NCI-H2196 (cell line): Measurements from ENCODE around the gene CCSAP.
"Not testable (repeated sequence)": the region's sequence is repeated elsewhere in the genome, so short reads cannot be mapped to it uniquely, and the experiment has no call there.

Source experiments
- DNase-seq: peaks from one replicate; lab custom pipeline; 2025; ENCODE audit not compliant: unreplicated experiment; lab: John Stamatoyannopoulos, UW

CCSAP gene

DNA sequence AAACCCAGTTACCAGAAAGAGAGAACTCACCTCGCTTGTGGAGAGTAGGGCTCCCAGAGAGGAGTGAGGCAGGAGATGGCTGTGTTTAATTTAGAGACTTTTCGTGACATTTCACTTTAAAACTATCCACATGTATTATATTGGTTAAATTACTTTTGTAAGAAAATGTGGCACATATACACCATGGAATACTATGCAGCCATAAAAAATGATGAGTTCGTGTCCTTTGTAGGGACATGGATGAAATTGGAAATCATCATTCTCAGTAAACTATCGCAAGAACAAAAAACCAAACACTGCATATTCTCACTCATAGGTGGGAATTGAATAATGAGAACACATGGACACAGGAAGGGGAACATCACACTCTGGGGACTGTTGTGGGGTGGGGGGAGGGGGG is 51.2 kb downstream of the CCSAP start:
- DNase-seq = not testable (repeated sequence)

DNA sequence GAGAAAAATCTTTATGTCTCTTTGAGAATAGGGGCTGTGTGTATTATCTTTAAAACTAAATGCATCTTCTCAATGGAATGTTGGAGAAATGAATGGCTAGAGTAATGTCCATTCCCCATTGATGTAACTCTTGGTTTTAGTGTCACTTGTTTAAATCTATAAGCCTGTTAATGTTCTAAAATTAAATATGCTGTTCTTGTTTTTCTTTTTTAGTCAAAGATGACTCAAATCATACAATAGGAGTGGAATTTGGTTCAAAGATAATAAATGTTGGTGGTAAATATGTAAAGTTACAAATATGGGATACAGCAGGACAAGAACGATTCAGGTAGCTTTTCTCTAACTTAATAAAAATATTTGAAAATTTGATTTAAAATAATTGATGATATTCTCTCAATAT is 54.3 kb downstream of the CCSAP start:
- DNase-seq = no peak

- DNase-seq = no peak
Observed at GRCh38 chr1:229287267-229287666, 55.6 kb downstream of the CCSAP start.

GRCh38 chr1:229286099-229286766 is 56.6 kb downstream of the CCSAP start:
- no peak for DNase-seq

GRCh38 chr1:229285440-229285839 is 57.4 kb downstream of the CCSAP start:
- DNase-seq = no peak

GRCh38 chr1:229284887-229285286 is 58.0 kb downstream of the CCSAP start:
- DNase-seq = no peak

- no peak for DNase-seq
Observed at GRCh38 chr1:229283183-229283611, 59.6 kb downstream of the CCSAP start.

- no peak for DNase-seq
Observed at GRCh38 chr1:229282295-229282823, 60.5 kb downstream of the CCSAP start.

- DNase-seq = no peak
Observed at GRCh38 chr1:229281339-229281926, 61.4 kb downstream of the CCSAP start.

GRCh38 chr1:229280921-229281320 is 61.9 kb downstream of the CCSAP start:
- DNase-seq = no peak

DNA sequence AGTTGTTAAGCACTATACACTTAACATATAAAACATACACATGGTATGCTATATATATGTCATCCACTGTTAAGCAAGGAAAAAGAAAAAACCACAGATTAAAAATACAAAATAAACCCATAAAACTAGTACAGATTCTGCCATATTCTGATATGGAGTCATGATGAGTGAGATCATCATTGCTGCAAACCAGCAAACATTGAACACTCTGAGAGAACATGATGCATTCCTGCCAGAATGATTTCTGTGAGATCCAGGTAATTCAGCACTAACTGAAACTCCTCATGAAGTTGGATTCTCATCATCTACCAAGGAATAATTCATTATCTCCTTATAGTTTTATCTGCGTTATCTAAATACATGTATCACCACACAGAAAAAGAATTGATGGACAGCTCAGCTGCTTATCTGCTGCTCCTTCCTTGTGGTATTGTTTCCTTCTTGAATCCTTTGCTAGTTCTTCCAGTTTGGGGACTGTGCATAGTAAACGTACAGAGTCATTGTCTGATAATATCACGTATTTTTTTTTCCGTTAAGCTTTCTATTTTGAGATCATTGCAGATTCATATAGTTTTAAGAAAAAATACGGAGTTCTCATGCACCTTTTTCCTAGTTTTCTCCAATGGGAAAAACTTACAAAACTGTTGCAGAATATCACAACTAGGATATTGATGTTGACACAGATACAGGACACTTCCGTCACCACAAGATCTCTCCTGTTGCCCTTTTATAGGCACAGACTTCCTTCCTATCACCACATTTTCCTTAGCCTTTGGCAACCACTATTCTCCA is 62.6 kb downstream of the CCSAP start:
- no peak for DNase-seq

GRCh38 chr1:229279242-229279641 is 63.6 kb downstream of the CCSAP start:
- no peak for DNase-seq

- DNase-seq = no peak
Observed at GRCh38 chr1:229278120-229278741, 64.6 kb downstream of the CCSAP start.

DNA sequence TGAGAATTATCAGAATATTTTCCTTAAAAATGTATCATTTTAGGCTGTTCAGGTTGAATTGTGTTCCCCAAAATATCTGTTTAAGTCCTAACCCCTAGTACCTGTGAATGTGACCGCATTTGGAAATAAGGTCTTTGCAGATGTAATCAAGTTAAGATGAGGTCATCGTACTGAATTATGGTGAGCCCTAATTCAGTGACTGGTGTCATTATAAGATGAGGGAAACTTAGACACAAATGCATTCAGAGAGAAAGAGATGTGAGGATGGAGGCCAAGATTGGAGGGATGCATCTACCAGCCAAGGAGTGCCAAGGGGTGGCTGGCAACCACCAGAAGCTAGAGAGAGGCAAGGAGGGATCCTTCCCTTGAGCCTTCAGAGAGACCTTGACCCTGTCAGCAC is 67.8 kb downstream of the CCSAP start:
- DNase-seq = no peak

DNA sequence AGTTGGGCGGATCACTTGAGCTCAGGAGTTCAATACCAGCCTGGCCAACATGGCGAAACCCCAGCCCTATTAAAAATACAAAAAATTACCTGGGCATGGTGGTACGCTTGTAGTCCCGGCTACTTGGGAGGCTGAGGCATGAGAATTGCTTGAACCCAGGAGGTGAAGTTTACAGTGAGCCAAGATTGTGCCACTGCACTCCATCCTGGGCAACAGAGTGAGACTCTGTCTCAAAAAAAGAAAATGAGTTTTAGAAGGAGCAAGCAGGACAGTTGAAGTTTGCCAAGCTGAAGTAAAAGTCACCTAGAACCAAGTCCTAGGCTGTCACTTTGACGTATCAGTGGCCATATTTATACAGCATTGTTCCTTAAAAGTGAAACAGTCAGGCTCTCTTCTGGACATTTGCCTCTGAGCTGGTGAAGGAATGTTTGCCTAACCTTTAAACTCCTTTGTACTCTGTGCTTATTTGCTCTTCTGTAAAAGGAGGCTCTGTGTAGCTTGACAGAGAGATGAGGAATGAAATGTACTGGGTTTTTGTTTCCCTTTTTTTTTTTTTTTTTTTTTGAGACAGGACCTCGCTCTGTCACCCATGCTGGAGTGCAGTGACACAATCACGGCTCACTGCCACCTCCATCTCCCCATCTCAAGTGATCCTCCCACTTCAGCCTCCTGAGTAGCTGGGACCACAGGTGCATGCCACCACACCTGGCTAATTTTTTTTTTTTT is 69.2 kb downstream of the CCSAP start:
- DNase-seq = no peak

GRCh38 chr1:229272164-229273158 is 70.4 kb downstream of the CCSAP start:
- DNase-seq = no peak

DNA sequence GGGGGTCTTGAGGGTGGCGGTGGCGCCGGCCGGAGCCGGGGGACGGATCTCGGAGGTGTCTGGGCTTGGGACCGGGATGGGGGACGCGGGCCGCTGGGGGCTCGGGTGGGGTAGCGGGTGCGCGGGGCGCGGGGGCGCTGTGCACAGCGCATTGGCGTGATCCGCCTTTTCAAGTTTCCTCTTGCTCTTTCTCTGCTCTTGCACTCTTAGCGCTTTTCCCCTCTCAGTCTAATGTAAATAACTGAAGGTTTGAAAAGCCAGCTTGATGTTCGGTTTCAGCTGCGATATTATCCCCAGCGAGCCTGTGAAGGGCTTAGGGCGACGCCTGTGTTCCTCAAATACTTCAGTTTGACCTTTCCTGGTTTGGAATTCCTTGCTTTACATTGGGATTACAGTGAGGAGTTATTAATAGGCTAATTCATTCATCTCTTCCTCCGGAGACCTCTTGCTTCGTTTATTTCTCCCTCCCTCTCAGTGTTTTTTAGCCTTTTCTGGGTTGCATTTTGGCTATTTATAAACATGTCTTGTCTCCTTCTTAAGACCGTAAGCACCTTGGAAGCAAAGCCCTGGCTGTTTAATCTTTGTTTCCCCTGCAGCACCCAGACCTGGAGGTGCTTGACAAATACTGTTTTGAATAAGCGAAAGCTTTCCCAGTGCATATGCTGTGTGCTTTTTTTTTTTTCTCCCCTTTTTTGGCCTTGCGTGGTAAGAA is 71.2 kb downstream of the CCSAP start:
- no peak for DNase-seq
